SK-N-MC (cell line): ENCODE results near the gene CRACR2A.

Experiments
- EZH2 ChIP-seq: fragments of 200-600 bp; sonication (generic); IDR thresholded peaks from one replicate; pipeline ENCODE4 v1.6.1; 2017; ENCODE audit warnings: antibody characterized with exemption
- FOXP2 ChIP-seq: optimal IDR thresholded peaks from 2 replicates; pipeline ENCODE3; 2011; ENCODE audit warnings: mild to moderate bottlenecking, moderate library complexity; ENCODE audit not compliant: insufficient read depth; ENCODE audit errors: extremely low read length, control extremely low read depth
- POLR2AphosphoS5 ChIP-seq: IDR thresholded peaks from 2 replicates; pipeline ENCODE4 v1.6.1; 2012; ENCODE audit warnings: mild to moderate bottlenecking, low read depth, low read length, borderline replicate concordance

- TF ChIP-seq POLR2AphosphoS5 (no peak), EZH2 (no peak), FOXP2 (no peak)
Observed at GRCh38 chr12:3750616-3751015, 2.3 kb downstream of the CRACR2A start.
